Superior temporal gyrus (tissue), 1 donor: Measurements from ENCODE around the gene SIRT5.

Source experiments
- DNase-seq: peaks from one replicate; pipeline ENCODE4 v3.0.0-alpha.2; 2016; ENCODE audit errors: extremely low spot score

SIRT5 gene

DNA sequence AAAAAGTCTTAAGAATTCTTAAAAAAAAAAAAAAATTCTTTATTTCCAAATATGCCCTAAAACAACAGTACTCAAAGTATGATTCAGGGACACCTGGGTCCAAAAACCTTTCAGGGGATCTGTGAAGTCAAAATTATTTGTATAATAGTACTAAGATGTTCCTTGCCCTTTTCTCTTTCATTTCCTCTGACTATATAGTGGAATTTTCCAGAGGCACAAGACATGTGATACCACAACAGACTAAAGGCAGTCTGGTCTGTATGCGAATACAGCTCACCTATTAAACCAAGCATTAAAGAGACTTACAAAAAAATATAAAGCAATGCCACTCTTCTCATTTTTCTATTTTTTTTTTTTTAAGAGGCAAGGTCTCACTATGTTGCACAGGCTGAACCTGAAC is 56.1 kb downstream of the SIRT5 start:
- no peak for DNase-seq

DNA sequence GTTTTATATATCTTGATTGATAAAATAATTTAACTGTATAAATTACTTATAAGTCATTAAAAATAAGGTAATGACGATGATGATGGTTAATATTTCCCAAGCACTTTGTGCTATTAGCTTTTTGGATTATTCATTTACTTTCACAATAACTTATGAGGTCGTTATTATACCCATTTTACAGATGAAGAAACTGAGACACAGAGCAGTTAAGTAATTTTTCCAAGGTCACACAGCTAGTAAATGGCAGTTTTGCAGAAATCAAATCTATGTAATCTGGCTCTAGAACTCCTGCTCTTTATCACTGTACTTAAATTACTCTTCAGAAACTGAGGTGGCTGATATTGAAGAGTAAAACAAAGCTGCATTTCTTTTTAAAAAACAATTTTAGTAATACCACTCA is 58.9 kb downstream of the SIRT5 start:
- no peak for DNase-seq

DNA sequence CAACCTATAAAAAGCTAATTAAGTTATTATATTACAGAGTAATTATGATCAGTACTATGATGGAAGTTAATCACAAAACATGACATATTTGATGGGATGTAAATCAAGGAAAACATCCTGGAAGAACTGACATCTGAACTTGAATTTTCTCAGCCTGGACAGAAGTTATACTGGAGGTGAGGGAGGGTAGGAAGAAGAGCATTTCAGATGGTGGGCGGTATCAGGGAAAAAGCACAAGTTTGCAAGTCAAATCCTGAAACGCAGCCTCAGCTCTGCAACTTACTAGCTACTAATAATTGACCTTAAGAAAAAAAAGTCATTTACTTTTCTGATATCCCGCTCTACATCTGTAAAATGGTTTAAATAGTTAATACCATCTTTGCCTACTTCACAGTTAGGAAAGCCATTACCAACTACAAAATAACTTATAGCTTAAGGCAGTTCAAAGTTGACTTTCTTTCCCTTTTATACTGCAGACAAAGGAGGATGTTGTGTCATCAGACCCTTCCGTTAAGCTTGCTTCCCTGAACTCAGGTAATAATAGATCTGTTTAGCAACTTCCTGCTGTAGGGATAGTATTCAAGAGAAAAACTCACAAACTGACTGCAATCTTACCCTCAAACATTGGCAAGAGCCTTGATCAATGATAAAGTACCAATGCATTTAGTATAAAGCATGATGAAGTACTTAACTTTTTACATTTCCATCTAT is 61.7 kb downstream of the SIRT5 start:
- no peak for DNase-seq

DNA sequence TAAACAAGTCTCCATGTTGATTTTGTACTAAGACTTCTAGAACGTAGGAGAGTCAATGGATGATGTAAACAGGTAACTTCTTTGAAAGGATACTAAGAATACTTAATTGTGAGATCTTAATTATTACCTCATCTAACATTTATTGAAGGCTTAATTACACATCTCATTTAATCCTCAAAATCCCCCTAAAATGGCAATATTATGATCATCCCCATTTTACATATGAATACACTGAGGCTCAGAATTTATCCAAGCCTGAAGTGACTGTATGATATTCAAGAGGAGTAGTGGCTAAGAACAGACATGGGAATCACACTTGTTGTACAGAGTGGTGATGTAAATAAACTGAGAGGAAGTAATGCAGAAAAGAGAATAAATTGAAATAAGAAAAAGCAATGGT is 63.6 kb downstream of the SIRT5 start:
- DNase-seq: no peak

DNA sequence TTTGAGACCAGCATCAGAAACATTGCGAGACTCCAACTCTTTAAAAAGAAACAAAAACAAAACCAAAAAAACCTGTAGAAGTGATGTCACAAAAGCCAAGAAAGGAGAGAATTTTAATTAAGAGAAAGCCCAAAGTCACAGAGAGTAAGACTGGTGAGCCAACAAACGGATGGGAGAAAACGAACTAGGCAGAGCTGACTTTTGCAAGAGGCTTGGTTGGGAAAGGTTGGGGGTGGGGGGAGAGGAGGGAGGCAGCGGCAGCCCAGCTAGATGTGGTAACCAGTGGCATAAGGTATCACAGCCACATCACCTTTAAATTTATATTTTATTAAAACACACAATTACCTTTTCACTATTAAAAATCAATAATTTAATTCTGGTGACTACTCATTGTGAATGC is 64.2 kb downstream of the SIRT5 start:
- DNase-seq: no peak

DNA sequence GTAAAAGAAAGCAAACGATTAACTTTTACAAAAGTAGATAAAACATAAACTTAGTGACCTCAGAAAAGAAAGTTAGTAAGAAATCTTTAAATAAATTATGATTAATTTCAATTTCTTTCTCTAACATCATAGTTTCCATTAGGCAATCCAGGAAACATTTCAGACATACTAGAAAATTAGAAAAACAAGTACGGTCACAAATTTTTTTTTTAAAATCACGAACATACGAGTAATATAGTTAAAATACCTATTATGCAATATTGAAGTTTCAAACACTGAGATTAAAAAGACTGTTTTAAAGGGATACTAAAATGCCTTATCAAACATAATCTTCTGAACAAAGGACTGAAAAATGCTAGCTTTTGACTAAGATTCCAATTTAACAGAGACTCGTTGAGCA is 66.9 kb downstream of the SIRT5 start:
- no peak for DNase-seq

DNA sequence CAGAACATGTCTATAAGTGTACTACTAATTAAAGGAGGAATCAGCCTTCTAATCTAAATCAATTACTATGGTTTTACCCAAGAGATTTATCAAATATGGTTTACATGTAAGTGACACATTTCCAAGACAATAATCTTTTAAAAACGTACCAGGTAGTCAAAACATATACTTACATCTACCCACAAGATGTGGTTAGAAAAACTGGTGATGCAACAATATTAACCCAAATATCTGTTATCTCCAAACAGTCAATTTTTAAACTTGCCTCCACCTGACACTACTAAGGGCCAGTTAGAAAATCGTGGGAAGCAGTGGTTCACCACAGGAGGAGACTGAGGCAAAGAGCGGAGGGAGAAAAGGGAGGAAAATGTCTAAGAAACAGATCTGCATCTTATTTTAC is 68.7 kb downstream of the SIRT5 start:
- DNase-seq: no peak

DNA sequence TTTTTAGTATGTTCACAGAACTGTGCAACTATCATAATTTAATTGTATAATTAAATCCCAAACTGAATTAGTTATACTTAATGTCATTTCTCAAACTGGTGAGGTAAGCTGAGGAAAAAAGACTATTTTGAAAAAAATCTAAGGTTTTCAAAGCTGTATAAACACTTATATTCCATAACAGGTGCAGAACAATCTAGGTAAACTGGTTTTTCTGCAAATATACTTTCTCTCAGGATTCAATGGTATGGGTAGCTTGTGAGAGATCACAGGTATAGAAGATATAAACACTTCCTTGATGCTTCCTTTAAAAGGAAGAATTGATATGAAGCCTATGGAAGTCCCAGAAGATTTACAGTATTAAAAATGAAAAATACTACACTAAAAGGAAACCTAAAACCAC is 74.4 kb downstream of the SIRT5 start:
- DNase-seq: no peak

DNA sequence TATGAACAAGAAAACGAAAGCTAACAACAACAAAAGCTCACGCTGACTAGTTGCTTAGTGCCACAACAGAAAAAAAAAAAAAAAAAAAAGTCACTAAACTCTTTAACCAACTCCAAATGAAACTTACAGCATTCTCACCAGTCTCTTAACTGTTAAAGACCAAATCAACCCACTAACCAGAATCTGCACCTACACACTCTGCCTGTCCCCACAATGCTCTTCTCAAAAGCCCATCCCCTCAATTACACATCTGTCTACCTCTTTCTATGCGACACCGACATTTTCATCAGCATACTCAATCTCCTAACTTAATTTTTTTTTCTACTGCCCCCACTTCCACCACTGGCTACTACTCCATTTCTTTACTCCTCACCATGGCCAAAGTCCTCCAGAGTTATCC is 75.0 kb downstream of the SIRT5 start:
- DNase-seq: no peak

DNA sequence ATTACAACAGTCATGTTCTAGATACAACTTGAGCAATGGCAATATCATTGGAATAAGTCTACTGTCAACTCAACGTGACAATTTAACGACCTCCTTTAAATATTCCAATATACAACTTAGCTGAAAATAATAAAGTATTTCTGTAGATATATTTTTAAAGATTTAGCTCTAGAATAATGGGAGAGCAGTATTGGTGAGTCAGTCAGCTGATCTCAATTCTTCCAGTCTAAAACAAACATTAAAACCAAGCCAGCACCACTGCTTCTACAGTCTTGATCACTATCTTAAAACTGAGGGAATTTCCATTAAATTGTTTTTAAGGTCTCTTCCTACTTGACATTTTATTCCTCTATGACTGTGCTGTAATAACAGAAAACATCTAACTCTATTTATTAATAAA is 78.9 kb downstream of the SIRT5 start:
- DNase-seq: no peak

DNA sequence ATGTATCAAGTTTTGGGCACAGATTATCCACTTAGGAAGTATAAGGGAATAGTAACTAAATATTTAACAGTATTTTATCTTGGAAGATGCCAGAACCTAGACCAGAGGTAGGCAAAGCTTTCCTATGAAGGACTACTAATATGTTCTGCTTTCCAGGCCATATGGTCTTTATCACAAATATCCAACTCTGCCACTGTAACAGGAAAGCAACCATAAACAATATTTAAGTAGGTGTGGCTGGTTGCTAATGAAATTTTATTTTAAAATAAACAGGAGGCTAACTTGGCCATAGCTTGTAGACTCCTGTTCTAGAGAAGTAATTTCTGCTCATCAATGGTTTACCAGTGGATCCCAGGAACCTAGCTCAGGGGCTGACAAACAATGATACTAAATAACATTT is 80.1 kb downstream of the SIRT5 start:
- no peak for DNase-seq

DNA sequence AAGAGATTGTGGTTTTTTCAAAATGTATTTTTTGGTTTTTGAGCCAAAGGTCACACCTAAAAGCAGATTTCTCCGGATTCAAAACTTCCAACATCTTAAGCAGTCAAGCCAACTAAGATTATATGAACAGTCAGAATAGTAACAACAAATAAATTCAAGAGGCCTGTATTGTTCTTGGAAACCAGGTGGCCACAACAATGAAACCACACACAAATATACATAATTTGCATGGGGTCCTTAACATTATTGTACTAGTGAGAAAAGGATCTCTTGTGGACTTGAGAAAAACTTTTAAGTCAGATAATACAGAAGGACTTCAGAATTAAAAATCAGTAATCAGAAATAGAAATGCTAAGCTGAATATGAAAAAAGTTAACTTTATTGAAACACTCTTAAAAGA is 81.3 kb downstream of the SIRT5 start:
- no peak for DNase-seq

DNA sequence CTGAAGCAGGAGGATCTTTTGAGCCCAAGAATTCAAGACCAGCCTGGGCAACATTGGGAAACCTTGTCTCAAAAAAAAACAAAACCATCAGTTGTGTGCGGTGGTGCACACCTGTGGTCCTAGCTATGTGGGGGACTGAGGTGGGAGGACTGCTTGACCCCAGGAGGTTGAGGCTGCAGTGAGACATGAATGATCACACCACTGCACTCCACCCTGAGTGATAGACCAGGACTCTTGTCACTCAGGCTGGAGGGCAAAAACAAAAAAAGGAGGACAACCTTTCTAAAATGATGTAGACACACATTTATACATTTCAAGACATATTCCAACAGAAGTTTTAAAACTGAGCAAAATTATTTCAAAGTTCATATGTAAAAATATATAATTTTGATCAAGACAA is 85.9 kb downstream of the SIRT5 start:
- no peak for DNase-seq

DNA sequence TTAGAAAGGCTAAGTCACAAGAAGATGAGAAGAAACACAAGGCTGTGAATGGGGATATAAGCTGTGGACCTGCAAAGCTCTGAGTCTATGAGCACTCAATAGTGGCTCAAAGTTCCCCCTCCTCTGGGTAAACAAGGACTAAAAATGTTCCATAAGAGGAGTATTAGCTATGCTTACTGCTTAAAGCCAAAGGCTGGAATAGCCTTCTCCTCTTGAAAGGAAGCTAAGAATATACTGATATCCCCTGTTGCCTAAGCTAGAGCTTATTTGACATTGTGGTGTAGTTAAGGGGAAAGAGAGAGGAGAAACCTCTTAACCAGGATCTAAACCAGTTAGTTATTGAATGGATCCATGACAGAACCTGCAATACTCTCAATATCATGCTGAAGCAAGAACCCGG is 86.5 kb downstream of the SIRT5 start:
- DNase-seq: no peak

DNA sequence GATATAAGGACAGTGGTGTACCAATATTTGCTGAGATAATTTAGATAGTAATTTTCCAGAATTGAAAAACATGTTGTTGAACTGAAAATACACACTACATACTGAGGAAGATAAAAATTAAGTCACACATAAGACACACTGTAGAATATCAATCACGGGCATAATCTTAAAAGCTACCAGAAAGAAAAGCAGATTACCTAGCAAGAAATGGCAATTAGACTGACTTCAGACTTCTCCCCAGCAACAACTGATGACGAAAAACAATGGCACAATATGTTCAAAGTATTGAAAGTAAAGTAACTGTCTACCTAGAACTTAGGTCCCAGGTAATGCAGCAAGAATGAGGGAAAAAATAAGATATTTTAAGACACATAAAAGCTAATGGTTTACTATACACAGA is 87.2 kb downstream of the SIRT5 start:
- DNase-seq: no peak

DNA sequence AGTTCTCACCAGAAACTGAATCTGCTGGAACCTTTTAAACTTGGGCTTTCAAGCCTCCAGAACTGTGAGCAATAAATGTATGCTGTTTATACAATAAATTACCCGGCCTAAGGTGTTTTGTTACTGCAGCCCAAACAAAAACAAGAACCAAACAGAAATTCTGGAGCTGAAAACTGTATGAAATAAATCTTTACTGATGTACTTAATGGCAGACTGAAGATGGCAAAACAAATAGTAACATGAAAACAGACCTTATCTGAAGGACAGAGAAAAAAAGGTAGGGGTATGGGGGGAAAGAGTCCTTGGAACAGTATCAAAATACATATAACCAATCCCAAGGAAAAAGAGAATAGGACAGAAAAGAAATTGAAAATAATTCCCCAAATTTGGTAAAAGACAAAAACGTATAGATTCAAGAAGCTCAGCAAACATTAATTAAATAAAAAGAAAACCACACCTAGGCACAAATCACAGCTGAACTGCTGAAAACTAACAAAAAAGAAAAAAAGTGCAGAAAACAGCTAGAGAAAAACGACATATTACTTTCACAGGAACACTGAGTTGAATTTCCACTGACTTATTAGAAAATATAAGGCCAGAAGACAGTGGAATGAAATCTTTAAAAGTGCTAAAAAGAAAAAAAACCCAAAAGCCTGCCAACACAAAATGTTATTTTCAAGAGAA is 88.4 kb downstream of the SIRT5 start:
- DNase-seq: no peak

DNA sequence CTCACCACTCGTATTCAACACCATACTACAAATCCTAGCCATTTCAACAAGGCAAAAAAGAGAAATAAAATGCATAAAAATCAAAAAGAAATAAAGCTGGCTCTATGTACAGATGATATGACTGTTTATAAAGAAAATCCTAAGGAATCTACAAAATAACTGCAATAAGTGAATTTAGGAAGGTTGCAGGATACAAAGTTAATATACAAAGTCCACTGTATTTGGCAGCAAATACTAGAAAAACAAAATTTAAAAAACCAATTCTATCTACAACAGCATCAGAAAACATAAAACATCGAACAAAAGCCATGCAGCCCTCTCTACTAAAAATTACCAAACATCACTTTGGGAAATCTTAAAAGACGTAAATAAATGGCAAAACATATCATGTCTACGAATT is 89.6 kb downstream of the SIRT5 start:
- DNase-seq: no peak
